GM12878 (cell line): ENCODE results near the gene FCRL2. TPM values are rescaled to one million over a fixed set of nuclear protein-coding genes. Genes with fewer than 3 reads are reported as not detected.

Source experiments
- PRDM15 ChIP-seq: fragments of 450-650 bp; formaldehyde crosslinking; IDR thresholded peaks from 2 replicates; pipeline ENCODE4 v1.4.0; 2020; ENCODE audit warnings: mild to moderate bottlenecking, moderate library complexity
- polyA plus RNA-seq, 11 experiments: library from polyadenylated mRNA; depleted of rRNA in 4 of 11; unstranded in 6 of 11; stranded (reverse) in 5 of 11; fragments of >200 nt; fragmentation: Nextera tagmentation in 4 of 11; fragmentation: Illumina TruSeq in 1 of 11; extraction: Ambion mirVana in 4 of 11; extraction: Trizol in 1 of 11; gene quantifications; 1 replicate in 1 of 11; 2 replicates in 10 of 11; pipeline versions ENCODE4 v1.2.1 to v1.2.3, GENCODE V29; 2011 to 2016; ENCODE audit warnings: inconsistent platforms in 2 of 11, missing spikeins in 2 of 11, low read depth in 1 of 11
- total RNA-seq, 4 experiments: library from RNA; depleted of rRNA in 3 of 4; stranded (reverse); fragments of >200 nt in 3 of 4; fragmentation: Illumina TruSeq in 1 of 4; extraction: Trizol in 1 of 4; gene quantifications; 2 replicates each; pipeline versions ENCODE4 v1.2.1 to v1.2.3, GENCODE V29; 2013 to 2021

FCRL2 gene
- total and polyA plus RNA-seq, 10 of the 15 experiments (the other 5 are each of a cell fraction or from before 2014, with no cell fraction given): 0.07 to 7.3 (median 0.61) TPM

- no peak for TF ChIP-seq PRDM15 (CRISPR knock-in tag)
Measured at GRCh38 chr1:157696966-157697628, 79.8 kb downstream of the FCRL2 start (continued).

Other genes starting within 250 kb of the FCRL2 start
- gene FCRL5, start 224.6 kb downstream of the FCRL2 start, total RNA-seq (2014; rRNA removed): 6.6 and 7.3 TPM in 2 replicates
- 6.7 and 6.8 TPM in 2 replicates for gene FCRL5, start 224.6 kb downstream of the FCRL2 start, total RNA-seq (2014; rRNA removed; fragmentation: Illumina TruSeq; extraction: Trizol)
- gene FCRL5, start 224.6 kb downstream of the FCRL2 start, total RNA-seq (2021): 7.2 and 7.8 TPM in 2 replicates
- 136 and 151 TPM in 2 replicates for gene FCRL5, start 224.6 kb downstream of the FCRL2 start, polyA plus RNA-seq (2011; rRNA removed)
- gene FCRL5, start 224.6 kb downstream of the FCRL2 start, polyA plus RNA-seq (2014; fragmentation: Illumina TruSeq; extraction: Trizol): 11.3 and 12.5 TPM in 2 replicates
- 1 to 10 TPM; 2.6 to 5.7 TPM for gene FCRL5, start 224.6 kb downstream of the FCRL2 start, polyA plus RNA-seq (2014; fragmentation: Nextera tagmentation; extraction: Ambion mirVana)
- 9.5 and 10.9 TPM in 2 replicates for gene FCRL5, start 224.6 kb downstream of the FCRL2 start, polyA plus RNA-seq (2014; rRNA removed)
- 1 to 10 TPM; 1.1 to 1.3 TPM for gene FCRL5, start 224.6 kb downstream of the FCRL2 start, polyA plus RNA-seq (2016; fragmentation: Nextera tagmentation; extraction: Ambion mirVana)
- gene FCRL4, start 179.0 kb downstream of the FCRL2 start, total RNA-seq (2014; rRNA removed): 0.17 and 0.33 TPM in 2 replicates
- gene FCRL4, start 179.0 kb downstream of the FCRL2 start, total RNA-seq (2014; rRNA removed; fragmentation: Illumina TruSeq; extraction: Trizol): 0.14 and 0.31 TPM in 2 replicates
- 0.35 and 0.38 TPM in 2 replicates for gene FCRL4, start 179.0 kb downstream of the FCRL2 start, total RNA-seq (2021)
- gene FCRL4, start 179.0 kb downstream of the FCRL2 start, polyA plus RNA-seq (2011; rRNA removed): 0.24 and 0.26 TPM in 2 replicates
- 0.38 and 0.44 TPM in 2 replicates for gene FCRL4, start 179.0 kb downstream of the FCRL2 start, polyA plus RNA-seq (2014; fragmentation: Illumina TruSeq; extraction: Trizol)
- gene FCRL4, start 179.0 kb downstream of the FCRL2 start, polyA plus RNA-seq (2014; fragmentation: Nextera tagmentation; extraction: Ambion mirVana): under 1 TPM; 0.26 to 0.42 TPM
- gene FCRL4, start 179.0 kb downstream of the FCRL2 start, polyA plus RNA-seq (2014; rRNA removed): 0.11 and 0.22 TPM in 2 replicates
- under 1 TPM in 1 of 2 experiments, not detected in 1; 0.09 TPM for gene FCRL4, start 179.0 kb downstream of the FCRL2 start, polyA plus RNA-seq (2016; fragmentation: Nextera tagmentation; extraction: Ambion mirVana)
- gene FCRL3, start 76.4 kb downstream of the FCRL2 start, total RNA-seq (2014; rRNA removed): 0.05 and 0.06 TPM in 2 replicates
- gene FCRL3, start 76.4 kb downstream of the FCRL2 start, total RNA-seq (2014; rRNA removed; fragmentation: Illumina TruSeq; extraction: Trizol): 0.04 and 0.05 TPM in 2 replicates
- gene FCRL3, start 76.4 kb downstream of the FCRL2 start, total RNA-seq (2021): 0.08 TPM in 1 of 2 replicates, not detected in the other
- gene FCRL3, start 76.4 kb downstream of the FCRL2 start, polyA plus RNA-seq (2011; rRNA removed): 2.3 and 2.8 TPM in 2 replicates
- 0.07 and 0.11 TPM in 2 replicates for gene FCRL3, start 76.4 kb downstream of the FCRL2 start, polyA plus RNA-seq (2014; fragmentation: Illumina TruSeq; extraction: Trizol)
- gene FCRL3, start 76.4 kb downstream of the FCRL2 start, polyA plus RNA-seq (2014; fragmentation: Nextera tagmentation; extraction: Ambion mirVana): not detected
- 0.13 TPM in 2 replicates for gene FCRL3, start 76.4 kb downstream of the FCRL2 start, polyA plus RNA-seq (2014; rRNA removed)
- gene FCRL3, start 76.4 kb downstream of the FCRL2 start, polyA plus RNA-seq (2016; fragmentation: Nextera tagmentation; extraction: Ambion mirVana): not detected
- 0.76 and 0.85 TPM in 2 replicates for gene FCRL1, start 43.0 kb upstream of the FCRL2 start, total RNA-seq (2014; rRNA removed)
- gene FCRL1, start 43.0 kb upstream of the FCRL2 start, total RNA-seq (2014; rRNA removed; fragmentation: Illumina TruSeq; extraction: Trizol): 0.81 and 1.2 TPM in 2 replicates
- 0.85 and 0.90 TPM in 2 replicates for gene FCRL1, start 43.0 kb upstream of the FCRL2 start, total RNA-seq (2021)
- 2.2 and 2.3 TPM in 2 replicates for gene FCRL1, start 43.0 kb upstream of the FCRL2 start, polyA plus RNA-seq (2011; rRNA removed)
- gene FCRL1, start 43.0 kb upstream of the FCRL2 start, polyA plus RNA-seq (2014; fragmentation: Illumina TruSeq; extraction: Trizol): 1.2 and 1.5 TPM in 2 replicates
- gene FCRL1, start 43.0 kb upstream of the FCRL2 start, polyA plus RNA-seq (2014; fragmentation: Nextera tagmentation; extraction: Ambion mirVana): under 1 TPM; 0.23 to 0.68 TPM
- gene FCRL1, start 43.0 kb upstream of the FCRL2 start, polyA plus RNA-seq (2014; rRNA removed): 1.5 and 2.4 TPM in 2 replicates
- not detected for gene FCRL1, start 43.0 kb upstream of the FCRL2 start, polyA plus RNA-seq (2016; fragmentation: Nextera tagmentation; extraction: Ambion mirVana)
- 0.27 and 0.28 TPM in 2 replicates for gene CD5L, start 64.7 kb upstream of the FCRL2 start, total RNA-seq (2014; rRNA removed)
- gene CD5L, start 64.7 kb upstream of the FCRL2 start, total RNA-seq (2014; rRNA removed; fragmentation: Illumina TruSeq; extraction: Trizol): 0.45 and 0.46 TPM in 2 replicates
- 0.10 and 0.43 TPM in 2 replicates for gene CD5L, start 64.7 kb upstream of the FCRL2 start, total RNA-seq (2021)
- gene CD5L, start 64.7 kb upstream of the FCRL2 start, polyA plus RNA-seq (2011; rRNA removed): 0.14 and 0.20 TPM in 2 replicates
- 0.15 and 0.40 TPM in 2 replicates for gene CD5L, start 64.7 kb upstream of the FCRL2 start, polyA plus RNA-seq (2014; fragmentation: Illumina TruSeq; extraction: Trizol)
- under 1 TPM; 0.53 to 0.57 TPM for gene CD5L, start 64.7 kb upstream of the FCRL2 start, polyA plus RNA-seq (2014; fragmentation: Nextera tagmentation; extraction: Ambion mirVana)
- 0.20 and 0.44 TPM in 2 replicates for gene CD5L, start 64.7 kb upstream of the FCRL2 start, polyA plus RNA-seq (2014; rRNA removed)
- gene CD5L, start 64.7 kb upstream of the FCRL2 start, polyA plus RNA-seq (2016; fragmentation: Nextera tagmentation; extraction: Ambion mirVana): under 1 TPM; 0.16 to 0.33 TPM
- gene KIRREL1, start 216.5 kb upstream of the FCRL2 start, total RNA-seq (2014; rRNA removed): not detected in 2 replicates
- not detected in 2 replicates for gene KIRREL1, start 216.5 kb upstream of the FCRL2 start, total RNA-seq (2014; rRNA removed; fragmentation: Illumina TruSeq; extraction: Trizol)
- gene KIRREL1, start 216.5 kb upstream of the FCRL2 start, total RNA-seq (2021): 0.05 and 0.15 TPM in 2 replicates
- not detected in 2 replicates for gene KIRREL1, start 216.5 kb upstream of the FCRL2 start, polyA plus RNA-seq (2011; rRNA removed)
- not detected in 2 replicates for gene KIRREL1, start 216.5 kb upstream of the FCRL2 start, polyA plus RNA-seq (2014; fragmentation: Illumina TruSeq; extraction: Trizol)
- gene KIRREL1, start 216.5 kb upstream of the FCRL2 start, polyA plus RNA-seq (2014; fragmentation: Nextera tagmentation; extraction: Ambion mirVana): not detected
- gene KIRREL1, start 216.5 kb upstream of the FCRL2 start, polyA plus RNA-seq (2014; rRNA removed): not detected in 2 replicates
- not detected for gene KIRREL1, start 216.5 kb upstream of the FCRL2 start, polyA plus RNA-seq (2016; fragmentation: Nextera tagmentation; extraction: Ambion mirVana)